Endothelial cell (in vitro differentiated cells): ENCODE data around the gene BEST4. TPM values are rescaled to one million over a fixed set of nuclear protein-coding genes. Genes with fewer than 3 reads are reported as not detected.

Experiments
- DNase-seq: peaks from one replicate; pipeline ENCODE4 v3.0.0; 2021; ENCODE audit warnings: low spot score
- H3K27ac Mint-ChIP-seq: one replicate; pipeline ENCODE4 v1.8.0; 2021; ENCODE audit warnings: mixed read lengths, inconsistent platforms; ENCODE audit not compliant: unreplicated experiment
- H3K27me3 Mint-ChIP-seq: one replicate; pipeline ENCODE4 v1.8.0; 2021; ENCODE audit warnings: mild to moderate bottlenecking, moderate library complexity, mixed read lengths, inconsistent platforms; ENCODE audit not compliant: unreplicated experiment
- H3K36me3 Mint-ChIP-seq: one replicate; pipeline ENCODE4 v1.8.0; 2021; ENCODE audit warnings: mild to moderate bottlenecking, low read depth, mixed read lengths, inconsistent platforms; ENCODE audit not compliant: unreplicated experiment
- H3K4me1 Mint-ChIP-seq: one replicate; pipeline ENCODE4 v1.8.0; 2021; ENCODE audit warnings: mild to moderate bottlenecking, mixed read lengths, inconsistent platforms; ENCODE audit not compliant: unreplicated experiment
- H3K4me3 Mint-ChIP-seq: one replicate; pipeline ENCODE4 v1.8.0; 2021; ENCODE audit warnings: mild to moderate bottlenecking, mixed read lengths, inconsistent platforms; ENCODE audit not compliant: unreplicated experiment
- H3K9me3 Mint-ChIP-seq: one replicate; pipeline ENCODE4 v1.8.0; 2021; ENCODE audit warnings: mixed read lengths, inconsistent platforms; ENCODE audit not compliant: unreplicated experiment
- total RNA-seq: library from RNA; stranded (reverse); fragmentation: NEBNext Ultra II Directional; extraction: Animal tissue kit (Norgen Biotek cat#: 25700); gene quantifications from one replicate; pipeline ENCODE4 v1.2.1, GENCODE V29; 2021; ENCODE audit not compliant: unreplicated experiment
- TF ChIP-seq, protein P1 (sequence below): fragments of 200-600 bp; sonication (generic); IDR thresholded peaks from one replicate; pipeline ENCODE4 v1.5.0; 2021; ENCODE audit warnings: antibody characterized with exemption; ENCODE audit not compliant: unreplicated experiment

The BEST4 gene
- total RNA-seq, 1 donor from 2014 or later: 0.18 TPM

DNA sequence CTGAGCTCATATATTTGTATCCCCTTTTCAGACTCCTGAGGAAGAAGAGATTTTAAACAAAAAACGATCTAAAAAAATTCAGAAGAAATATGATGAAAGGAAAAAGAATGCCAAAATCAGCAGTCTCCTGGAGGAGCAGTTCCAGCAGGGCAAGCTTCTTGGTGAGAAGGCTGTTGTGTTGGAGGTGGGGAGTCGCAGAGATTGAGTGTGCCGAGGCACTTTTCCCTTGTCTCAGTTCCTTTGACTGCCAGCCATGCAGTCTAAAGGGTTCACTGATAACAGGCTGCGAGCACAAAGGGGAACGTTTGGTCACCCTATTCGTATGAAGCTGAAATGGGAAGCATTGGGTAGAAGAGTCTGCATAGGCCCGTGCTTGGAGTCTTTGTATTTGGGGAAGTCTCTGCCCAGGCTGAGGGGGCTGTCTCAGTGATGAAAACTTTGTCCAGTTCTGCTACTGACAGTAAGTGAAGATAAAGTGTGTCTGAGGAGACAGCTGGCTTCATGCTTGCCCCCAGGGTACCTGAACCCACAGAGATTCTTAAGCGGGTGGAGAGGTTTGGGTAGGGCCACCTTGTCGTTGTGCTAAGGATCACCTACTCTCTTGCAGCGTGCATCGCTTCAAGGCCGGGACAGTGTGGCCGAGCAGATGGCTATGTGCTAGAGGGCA, 9.9 kb downstream of the BEST4 start:
- Mint-ChIP-seq H3K27me3 (peaks cover 12% of the 10 kb centered on the region), H3K4me1 (peaks cover 22% of the 10 kb centered on the region), H3K9me3 (no peaks in the 10 kb centered on the region), H3K27ac (no peak overlapping the region), H3K36me3 (peaks cover 32% of the 10 kb centered on the region), H3K4me3 (peak overlapping the region; percentile 97)
- no peak for DNase-seq
- TF ChIP-seq, protein P1, sequence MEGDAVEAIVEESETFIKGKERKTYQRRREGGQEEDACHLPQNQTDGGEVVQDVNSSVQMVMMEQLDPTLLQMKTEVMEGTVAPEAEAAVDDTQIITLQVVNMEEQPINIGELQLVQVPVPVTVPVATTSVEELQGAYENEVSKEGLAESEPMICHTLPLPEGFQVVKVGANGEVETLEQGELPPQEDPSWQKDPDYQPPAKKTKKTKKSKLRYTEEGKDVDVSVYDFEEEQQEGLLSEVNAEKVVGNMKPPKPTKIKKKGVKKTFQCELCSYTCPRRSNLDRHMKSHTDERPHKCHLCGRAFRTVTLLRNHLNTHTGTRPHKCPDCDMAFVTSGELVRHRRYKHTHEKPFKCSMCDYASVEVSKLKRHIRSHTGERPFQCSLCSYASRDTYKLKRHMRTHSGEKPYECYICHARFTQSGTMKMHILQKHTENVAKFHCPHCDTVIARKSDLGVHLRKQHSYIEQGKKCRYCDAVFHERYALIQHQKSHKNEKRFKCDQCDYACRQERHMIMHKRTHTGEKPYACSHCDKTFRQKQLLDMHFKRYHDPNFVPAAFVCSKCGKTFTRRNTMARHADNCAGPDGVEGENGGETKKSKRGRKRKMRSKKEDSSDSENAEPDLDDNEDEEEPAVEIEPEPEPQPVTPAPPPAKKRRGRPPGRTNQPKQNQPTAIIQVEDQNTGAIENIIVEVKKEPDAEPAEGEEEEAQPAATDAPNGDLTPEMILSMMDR: no peak

DNA sequence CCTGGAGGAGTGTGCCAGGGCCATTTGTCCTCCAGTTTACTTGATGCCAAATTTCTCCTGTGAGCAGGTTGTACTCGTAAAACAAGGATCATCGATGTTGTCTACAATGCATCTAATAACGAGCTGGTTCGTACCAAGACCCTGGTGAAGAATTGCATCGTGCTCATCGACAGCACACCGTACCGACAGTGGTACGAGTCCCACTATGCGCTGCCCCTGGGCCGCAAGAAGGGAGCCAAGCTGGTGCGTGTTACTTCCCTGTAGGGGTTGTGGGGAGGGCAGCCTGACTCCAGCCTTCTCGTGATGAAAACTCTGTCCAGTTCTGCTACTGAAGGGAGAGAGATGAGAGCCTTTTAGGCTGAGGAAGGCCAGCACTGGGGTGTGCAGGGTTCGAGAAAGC, 10.4 kb downstream of the BEST4 start:
- peaks cover 13% of the 10 kb centered on the region for H3K27me3 Mint-ChIP-seq
- TF ChIP-seq, protein P1: no peak
- H3K9me3 Mint-ChIP-seq: no peaks in the 10 kb centered on the region
- peaks cover 32% of the 10 kb centered on the region for H3K36me3 Mint-ChIP-seq
- DNase-seq: no peak
- H3K4me1 Mint-ChIP-seq: peaks cover 22% of the 10 kb centered on the region
- peak overlapping the region; percentile 97 for H3K4me3 Mint-ChIP-seq
- H3K27ac Mint-ChIP-seq: peak overlapping the region; percentile 87

DNA sequence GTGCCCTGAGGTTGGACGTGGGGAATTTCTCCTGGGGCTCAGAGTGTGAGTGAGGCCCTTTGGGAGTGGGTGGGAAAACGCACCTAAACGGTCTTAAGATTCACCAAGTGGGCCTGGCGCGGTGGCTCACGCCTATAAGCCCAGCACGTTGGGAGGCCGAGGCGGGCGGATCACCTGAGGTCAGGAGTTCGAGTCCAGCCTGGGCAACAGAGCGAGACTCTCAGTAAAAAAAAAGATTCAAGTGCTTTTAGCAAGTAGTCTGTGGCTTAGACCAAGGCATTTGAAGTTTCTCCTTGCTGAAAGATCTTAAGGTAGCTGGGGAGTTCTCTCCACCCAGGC, 11.3 kb downstream of the BEST4 start:
- Mint-ChIP-seq H3K27me3 (peaks cover 12% of the 10 kb centered on the region), H3K9me3 (no peaks in the 10 kb centered on the region), H3K36me3 (peaks cover 32% of the 10 kb centered on the region), H3K4me1 (peaks cover 22% of the 10 kb centered on the region), H3K4me3 (peak overlapping the region; percentile 97), H3K27ac (peak overlapping the region; percentile 70)
- TF ChIP-seq, protein P1: no peak
- DNase-seq: no peak

- no peak for DNase-seq
- TF ChIP-seq, protein P1: no peak
- H3K4me3 Mint-ChIP-seq: peak overlapping the region; percentile 97
- H3K4me1 Mint-ChIP-seq: peaks cover 22% of the 10 kb centered on the region
- peaks cover 10% of the 10 kb centered on the region for H3K27me3 Mint-ChIP-seq
- H3K9me3 Mint-ChIP-seq: no peaks in the 10 kb centered on the region
- H3K27ac Mint-ChIP-seq: peak overlapping the region; percentile 70
- H3K36me3 Mint-ChIP-seq: peaks cover 27% of the 10 kb centered on the region
These were observed 11.8 kb downstream of the BEST4 start for GRCh38 chr1:44775930-44776729.
